Testis (tissue), 3 donors: ENCODE results near the gene TPPP. TPM values are rescaled to one million over a fixed set of nuclear protein-coding genes. Genes with fewer than 3 reads are reported as not detected.

Experiments
- DNase-seq: peaks from one replicate; pipeline ENCODE4 v3.0.0-alpha.2; 2019
- H3K27ac ChIP-seq, 2 donors: fragments of 200-600 bp; sonication (generic); one replicate each; pipeline ENCODE4 v1.5.1; 2019
- H3K27me3 ChIP-seq: fragments of 200-600 bp; sonication (generic); one replicate; pipeline ENCODE4 v1.5.1; 2019
- H3K36me3 ChIP-seq: fragments of 200-600 bp; sonication (generic); one replicate; pipeline ENCODE4 v1.5.1; 2017; ENCODE audit warnings: low read depth; ENCODE audit errors: missing control alignments
- H3K4me1 ChIP-seq: fragments of 200-600 bp; sonication (generic); one replicate; pipeline ENCODE4 v1.5.1; 2019
- H3K4me3 ChIP-seq, 2 donors: fragments of 200-600 bp; sonication (generic); one replicate each; pipeline ENCODE4 v1.5.1; 2017 to 2019
- H3K9me3 ChIP-seq: fragments of 200-600 bp; sonication (generic); one replicate; pipeline ENCODE4 v1.5.1; 2017
- POLR2A ChIP-seq: fragments of 450-650 bp; IDR thresholded peaks from one replicate; pipeline ENCODE4 v1.6.1; 2017; ENCODE audit warnings: antibody characterized with exemption, mild to moderate bottlenecking, moderate library complexity
- WGBS, 2 donors: methylation state at CpG; one replicate each; pipeline ENCODE4 v1.1.5; 2018; 5-methylcytosine and 5-hydroxymethylcytosine counted together
- intact Hi-C: fragments of 100-400 bp; cut with DNase I; formaldehyde crosslinking; loops from one replicate; pipeline ENCODE4 v1.15.1; 2023; ENCODE audit warnings: low total_unique reads
- polyA plus RNA-seq: library from polyadenylated mRNA; stranded (reverse); fragments of 350-450 nt; fragmentation: Illumina TruSeq; extraction: RNeasy Lipid Tissue Mini Kit (QIAGEN cat#74804); gene quantifications from one replicate; pipeline ENCODE4 v1.2.3, GENCODE V29; 2014; ENCODE audit warnings: low read depth, low replicate concordance; ENCODE audit not compliant: insufficient read depth
- total RNA-seq, 2 donors: library from RNA; depleted of rRNA; stranded (reverse); fragments of >200 nt; gene quantifications; one replicate each; pipeline ENCODE4 v1.2.3, GENCODE V29; 2016
- TF ChIP-seq, protein P1 (sequence below), 3 experiments: fragments of 450-650 bp in 2 of 3; fragments of 200-600 bp in 1 of 3; sonication (generic) in 1 of 3; IDR thresholded peaks; one replicate each; pipeline ENCODE4 v1.5.1; 2016 to 2019; ENCODE audit warnings: antibody characterized with exemption in 3 of 3, mild to moderate bottlenecking in 2 of 3, moderate library complexity in 1 of 3

TPPP gene
- total and polyA plus RNA-seq, 3 donors from 2014 or later = 2.9 to 5.7 (median 3.8) TPM

DNA sequence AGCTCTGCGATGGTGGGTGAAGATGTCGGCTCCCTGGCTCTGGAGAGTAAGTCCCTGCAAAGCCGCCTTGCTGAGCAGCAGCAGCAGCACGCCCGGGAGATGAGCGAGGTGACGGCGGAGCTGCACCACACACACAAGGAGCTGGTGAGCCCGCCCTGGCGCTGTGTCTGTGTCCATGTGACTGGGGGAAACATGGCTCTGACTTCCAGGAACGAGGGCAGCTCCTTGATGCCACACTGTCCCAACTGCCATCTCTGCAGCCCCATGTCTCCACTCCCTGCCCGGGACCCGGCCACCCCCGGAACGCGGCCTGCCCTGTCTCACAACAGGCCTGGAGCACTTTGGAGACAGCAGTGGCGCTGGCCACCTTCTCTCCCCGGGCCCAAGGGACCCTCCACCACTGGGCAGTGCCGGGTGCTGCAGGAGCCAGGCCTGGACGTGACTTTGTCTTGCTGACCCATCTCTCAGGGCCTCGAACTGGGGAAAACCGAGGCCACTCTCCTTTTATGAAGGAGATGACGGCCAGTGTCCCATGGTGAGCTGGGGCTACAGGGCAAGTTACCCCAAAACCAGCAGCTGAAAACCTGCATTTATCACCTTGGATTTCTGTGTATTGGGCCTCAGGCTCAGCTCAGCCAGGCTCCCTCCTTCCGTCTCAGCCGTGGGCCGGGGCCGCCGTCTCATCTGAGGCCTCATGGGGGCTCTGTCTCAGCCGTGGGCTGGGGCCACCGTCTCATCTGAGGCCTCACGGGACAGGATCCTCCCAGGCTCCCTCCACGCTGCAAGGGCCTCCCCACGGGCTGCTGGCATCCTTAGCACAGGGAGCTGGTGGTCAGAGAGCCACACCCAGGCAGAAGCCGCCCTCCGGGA, 52.5 kb downstream of the TPPP start:
- TF ChIP-seq, protein P1, sequence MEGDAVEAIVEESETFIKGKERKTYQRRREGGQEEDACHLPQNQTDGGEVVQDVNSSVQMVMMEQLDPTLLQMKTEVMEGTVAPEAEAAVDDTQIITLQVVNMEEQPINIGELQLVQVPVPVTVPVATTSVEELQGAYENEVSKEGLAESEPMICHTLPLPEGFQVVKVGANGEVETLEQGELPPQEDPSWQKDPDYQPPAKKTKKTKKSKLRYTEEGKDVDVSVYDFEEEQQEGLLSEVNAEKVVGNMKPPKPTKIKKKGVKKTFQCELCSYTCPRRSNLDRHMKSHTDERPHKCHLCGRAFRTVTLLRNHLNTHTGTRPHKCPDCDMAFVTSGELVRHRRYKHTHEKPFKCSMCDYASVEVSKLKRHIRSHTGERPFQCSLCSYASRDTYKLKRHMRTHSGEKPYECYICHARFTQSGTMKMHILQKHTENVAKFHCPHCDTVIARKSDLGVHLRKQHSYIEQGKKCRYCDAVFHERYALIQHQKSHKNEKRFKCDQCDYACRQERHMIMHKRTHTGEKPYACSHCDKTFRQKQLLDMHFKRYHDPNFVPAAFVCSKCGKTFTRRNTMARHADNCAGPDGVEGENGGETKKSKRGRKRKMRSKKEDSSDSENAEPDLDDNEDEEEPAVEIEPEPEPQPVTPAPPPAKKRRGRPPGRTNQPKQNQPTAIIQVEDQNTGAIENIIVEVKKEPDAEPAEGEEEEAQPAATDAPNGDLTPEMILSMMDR (IDR thresholded peaks at IDR 0.05) = no peak
- no peak for TF ChIP-seq POLR2A
- Histone ChIP-seq H3K4me1 (no peaks in the 10 kb centered on the region), H3K36me3 (no peaks in the 10 kb centered on the region), H3K4me3 (no peak overlapping the region), H3K9me3 (no peaks in the 10 kb centered on the region), H3K27ac (no peak overlapping the region), H3K27me3 (no peaks in the 10 kb centered on the region)
- 92 to 93% methylated on average over 21 to 35 of the region's 35 CpGs for WGBS, 2 donors
- intact Hi-C loops = no loop called here
- DNase-seq = no peak

DNA sequence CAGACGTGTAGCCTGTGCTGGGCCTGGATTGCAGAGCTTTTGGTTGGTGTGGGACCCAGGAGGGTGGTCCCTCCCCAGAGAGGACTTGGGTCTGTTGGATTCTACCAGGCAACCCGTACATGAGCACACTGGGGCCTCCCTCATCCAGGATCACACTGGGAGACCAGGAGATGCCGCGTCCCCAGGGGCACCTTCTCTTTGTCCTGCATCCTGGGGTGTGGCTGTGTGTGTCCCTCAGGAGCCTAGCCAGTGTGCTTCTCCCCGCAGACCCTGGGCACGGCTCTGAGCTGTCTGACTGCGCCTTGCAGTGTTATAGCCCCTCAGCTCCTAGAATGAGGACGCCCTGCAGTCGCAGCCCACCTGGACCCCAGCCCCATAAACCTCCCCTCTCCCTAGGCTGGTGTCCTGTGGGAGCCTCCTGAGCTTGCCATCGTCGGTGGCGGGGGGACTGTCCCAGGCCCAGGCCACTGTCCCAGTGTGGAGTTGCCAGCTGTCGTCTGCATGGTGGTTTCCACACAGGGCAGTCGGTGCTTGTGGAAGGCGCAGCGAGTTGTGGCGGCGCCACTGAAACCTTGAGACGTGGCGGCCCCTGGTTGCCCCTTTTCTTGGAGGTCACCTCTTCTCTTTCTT, 53.5 kb downstream of the TPPP start:
- H3K27me3 ChIP-seq = no peaks in the 10 kb centered on the region
- 95 to 98% methylated on average over 9 to 20 of the region's 20 CpGs for WGBS, 2 donors
- no peak overlapping the region for H3K27ac ChIP-seq
- H3K4me1 ChIP-seq = no peaks in the 10 kb centered on the region
- peak; percentile 10 for DNase-seq
- no peaks in the 10 kb centered on the region for H3K36me3 ChIP-seq
- no peak overlapping the region for H3K4me3 ChIP-seq
- no peak for TF ChIP-seq POLR2A
- TF ChIP-seq, protein P1 (IDR thresholded peaks at IDR 0.05) = no peak
- intact Hi-C loops = no loop called here
- no peaks in the 10 kb centered on the region for H3K9me3 ChIP-seq

DNA sequence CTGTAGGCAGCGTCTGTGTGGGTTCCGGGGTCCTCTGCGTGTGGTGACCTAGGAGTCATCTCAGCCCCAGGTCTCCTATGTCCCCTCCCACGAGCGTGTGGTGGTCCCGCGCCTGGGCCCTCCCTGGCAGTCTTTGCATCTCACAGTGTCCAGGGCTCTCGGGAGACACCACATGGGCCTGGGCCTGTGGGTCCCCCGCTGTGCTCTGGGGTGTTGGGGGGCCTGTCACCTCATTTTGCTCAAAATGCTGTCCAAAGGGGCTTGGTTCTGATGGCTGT, 54.0 kb downstream of the TPPP start:
- WGBS, 2 donors = 96% methylated on average over 9 of the region's 9 CpGs; no CpG with 5 or more reads in 1 of the 2 donors
- Histone ChIP-seq H3K9me3 (no peaks in the 10 kb centered on the region), H3K4me1 (no peaks in the 10 kb centered on the region), H3K27ac (no peak overlapping the region), H3K4me3 (no peak overlapping the region), H3K36me3 (no peaks in the 10 kb centered on the region), H3K27me3 (no peaks in the 10 kb centered on the region)
- DNase-seq = peak; percentile 4
- intact Hi-C loops = no loop called here
- TF ChIP-seq, protein P1 (IDR thresholded peaks at IDR 0.05) = no peak
- no peak for TF ChIP-seq POLR2A

DNA sequence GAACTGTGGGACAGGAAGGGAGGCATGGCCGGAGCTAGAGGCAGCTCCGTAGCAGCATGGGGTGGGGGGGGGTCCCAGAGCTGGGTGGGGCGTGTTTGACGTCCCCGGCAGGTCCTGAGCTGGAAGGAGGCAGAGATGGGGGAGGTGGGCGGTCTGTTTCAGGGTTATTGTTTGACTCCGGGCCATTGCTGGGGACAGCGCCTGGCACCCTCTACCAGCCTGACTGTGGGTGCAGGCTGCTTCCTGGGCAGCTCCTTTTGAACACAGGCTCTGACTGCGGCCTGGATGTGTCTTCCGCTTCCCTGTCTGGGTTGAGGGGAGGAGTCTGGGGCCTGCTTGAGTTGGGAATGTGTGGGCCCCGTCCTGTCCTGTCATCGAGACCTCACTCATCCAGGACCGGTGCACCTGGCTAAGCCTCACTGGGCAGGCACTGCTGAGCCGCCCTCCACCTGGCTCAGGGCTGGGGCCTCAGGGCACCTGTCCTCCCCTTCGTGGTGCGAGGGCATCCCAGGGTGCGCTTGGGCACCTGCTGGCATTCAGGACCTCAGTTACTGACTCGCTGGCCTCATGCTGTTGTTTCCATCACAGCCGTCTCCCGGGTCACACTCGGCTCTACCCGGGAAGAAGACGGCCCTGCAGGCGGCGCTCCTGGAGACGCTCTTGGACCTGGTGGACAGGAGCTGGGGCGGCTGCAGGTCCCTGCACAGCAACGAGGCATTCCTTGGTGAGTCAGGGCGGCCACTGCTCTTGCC, 54.5 kb downstream of the TPPP start:
- TF ChIP-seq, protein P1 (IDR thresholded peaks at IDR 0.05) = no peak
- no peak for TF ChIP-seq POLR2A
- no peaks in the 10 kb centered on the region for H3K27me3 ChIP-seq
- H3K4me1 ChIP-seq = no peaks in the 10 kb centered on the region
- WGBS, 2 donors = 87 to 93% methylated on average over 15 to 29 of the region's 29 CpGs
- H3K9me3 ChIP-seq = no peaks in the 10 kb centered on the region
- DNase-seq = peak; percentile 6
- H3K27ac ChIP-seq = no peak overlapping the region
- no peak overlapping the region for H3K4me3 ChIP-seq
- intact Hi-C loops = no loop called here
- H3K36me3 ChIP-seq = no peaks in the 10 kb centered on the region
